Measurements from ENCODE around the gene FREM2. TPM values are rescaled to one million over a fixed set of nuclear protein-coding genes. Genes with fewer than 3 reads are reported as not detected.
A peak's percentile ranks its signal among the peaks of the same experiment; 100 is the strongest.

Gene FREM2
- total RNA-seq, 1 donor from 2014 or later = not detected

- no peak for DNase-seq
- Histone ChIP-seq H3K4me3 (no peak overlapping the region), H3K27me3 (ENCODE audit: low read depth) (peaks cover 87% of the 10 kb centered on the region), H3K9me3 (replicated peaks) (no peaks in the 10 kb centered on the region), H3K36me3 (no peaks in the 10 kb centered on the region), H3K4me1 (no peaks in the 10 kb centered on the region), H3K27ac (replicated peaks) (no peak overlapping the region)
- intact Hi-C loops (cut with micrococcal nuclease) = no loop called here
- no peak for TF ChIP-seq CTCF (IDR thresholded peaks at IDR 0.05; ENCODE audit: borderline replicate concordance)
Observed at GRCh38 chr13:38758277-38758676, 71.4 kb downstream of the FREM2 start.

- no peaks in the 10 kb centered on the region for H3K9me3 ChIP-seq (replicated peaks)
- peaks cover 76% of the 10 kb centered on the region for H3K27me3 ChIP-seq (ENCODE audit: low read depth)
- no peak for DNase-seq
- H3K4me1 ChIP-seq = no peaks in the 10 kb centered on the region
- no peak overlapping the region for H3K4me3 ChIP-seq
- no peaks in the 10 kb centered on the region for H3K36me3 ChIP-seq
- intact Hi-C loops (cut with micrococcal nuclease) = no loop called here
- no peak for TF ChIP-seq CTCF (IDR thresholded peaks at IDR 0.05; ENCODE audit: borderline replicate concordance)
- H3K27ac ChIP-seq (replicated peaks) = no peak overlapping the region
Observed at GRCh38 chr13:38759390-38759789, 72.5 kb downstream of the FREM2 start.

GRCh38 chr13:38763446-38764381 is 76.8 kb downstream of the FREM2 start:
- Histone ChIP-seq H3K4me3 (no peak overlapping the region), H3K27ac (replicated peaks) (no peak overlapping the region), H3K27me3 (ENCODE audit: low read depth) (peaks cover 39% of the 10 kb centered on the region), H3K36me3 (no peaks in the 10 kb centered on the region), H3K9me3 (replicated peaks) (no peaks in the 10 kb centered on the region), H3K4me1 (peaks cover 13% of the 10 kb centered on the region)
- intact Hi-C loops (cut with micrococcal nuclease) = no loop called here
- no peak for DNase-seq
- TF ChIP-seq CTCF (IDR thresholded peaks at IDR 0.05; ENCODE audit: borderline replicate concordance) = peak; percentile 62

GRCh38 chr13:38766799-38767198 is 79.9 kb downstream of the FREM2 start:
- Histone ChIP-seq H3K36me3 (no peaks in the 10 kb centered on the region), H3K4me1 (peaks cover 13% of the 10 kb centered on the region), H3K9me3 (replicated peaks) (no peaks in the 10 kb centered on the region), H3K4me3 (no peak overlapping the region), H3K27ac (replicated peaks) (no peak overlapping the region), H3K27me3 (ENCODE audit: low read depth) (peaks cover 13% of the 10 kb centered on the region)
- intact Hi-C loops (cut with micrococcal nuclease) = no loop called here
- no peak for DNase-seq
- TF ChIP-seq CTCF (IDR thresholded peaks at IDR 0.05; ENCODE audit: borderline replicate concordance) = no peak

- no peak for TF ChIP-seq CTCF (IDR thresholded peaks at IDR 0.05; ENCODE audit: borderline replicate concordance)
- H3K4me3 ChIP-seq = no peak overlapping the region
- no peaks in the 10 kb centered on the region for H3K9me3 ChIP-seq (replicated peaks)
- H3K27me3 ChIP-seq (ENCODE audit: low read depth) = peaks cover 12% of the 10 kb centered on the region
- no peak overlapping the region for H3K27ac ChIP-seq (replicated peaks)
- intact Hi-C loops (cut with micrococcal nuclease) = no loop called here
- DNase-seq = no peak
- no peaks in the 10 kb centered on the region for H3K36me3 ChIP-seq
- peaks cover 13% of the 10 kb centered on the region for H3K4me1 ChIP-seq
Observed at GRCh38 chr13:38767506-38768265, 80.8 kb downstream of the FREM2 start.

Measured in left ventricle myocardium inferior (tissue), 1 donor.